ENCODE results near the gene PFKFB3.
A peak's percentile ranks its signal among the peaks of the same experiment; 100 is the strongest.

PFKFB3 gene

DNA sequence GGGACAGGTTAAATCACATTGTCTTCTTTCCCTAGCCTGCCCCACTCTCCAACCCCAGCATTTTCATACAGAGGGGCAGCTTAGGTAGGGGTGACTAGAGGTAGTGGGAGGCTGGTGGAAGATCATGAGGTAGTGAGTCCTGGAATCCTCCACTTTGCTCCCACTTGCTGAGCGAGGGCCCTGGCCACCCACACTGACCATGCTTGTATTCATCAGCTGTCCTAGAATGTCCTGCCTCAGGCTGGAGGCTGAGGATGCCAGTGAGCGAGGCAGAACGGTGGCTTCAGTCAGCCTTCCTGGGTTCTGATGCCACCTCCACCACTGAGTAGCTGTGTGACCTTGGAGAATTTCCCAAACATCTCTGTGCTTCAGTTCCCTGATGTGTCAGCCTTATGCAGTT, 34.6 kb upstream of the PFKFB3 start:
- no peak for TF ChIP-seq CREB1 (IDR thresholded peaks at IDR 0.05; ENCODE audit: low read depth)
- no peak for TF ChIP-seq YY1 (IDR thresholded peaks at IDR 0.05; ENCODE audit: low read depth)
- TF ChIP-seq EGR1 (IDR thresholded peaks at IDR 0.05), result no peak
- TF ChIP-seq EP300 (IDR thresholded peaks at IDR 0.05; ENCODE audit: borderline replicate concordance), result no peak
- TF ChIP-seq RAD21 (IDR thresholded peaks at IDR 0.05; ENCODE audit: low read depth), result no peak
- no peak for TF ChIP-seq TEAD4 (IDR thresholded peaks at IDR 0.05)
- TF ChIP-seq, protein P1, sequence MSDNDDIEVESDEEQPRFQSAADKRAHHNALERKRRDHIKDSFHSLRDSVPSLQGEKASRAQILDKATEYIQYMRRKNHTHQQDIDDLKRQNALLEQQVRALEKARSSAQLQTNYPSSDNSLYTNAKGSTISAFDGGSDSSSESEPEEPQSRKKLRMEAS (IDR thresholded peaks at IDR 0.05), result no peak
- TF ChIP-seq TCF12 (IDR thresholded peaks at IDR 0.05; ENCODE audit: low read depth), result no peak
- TF ChIP-seq, protein P2, sequence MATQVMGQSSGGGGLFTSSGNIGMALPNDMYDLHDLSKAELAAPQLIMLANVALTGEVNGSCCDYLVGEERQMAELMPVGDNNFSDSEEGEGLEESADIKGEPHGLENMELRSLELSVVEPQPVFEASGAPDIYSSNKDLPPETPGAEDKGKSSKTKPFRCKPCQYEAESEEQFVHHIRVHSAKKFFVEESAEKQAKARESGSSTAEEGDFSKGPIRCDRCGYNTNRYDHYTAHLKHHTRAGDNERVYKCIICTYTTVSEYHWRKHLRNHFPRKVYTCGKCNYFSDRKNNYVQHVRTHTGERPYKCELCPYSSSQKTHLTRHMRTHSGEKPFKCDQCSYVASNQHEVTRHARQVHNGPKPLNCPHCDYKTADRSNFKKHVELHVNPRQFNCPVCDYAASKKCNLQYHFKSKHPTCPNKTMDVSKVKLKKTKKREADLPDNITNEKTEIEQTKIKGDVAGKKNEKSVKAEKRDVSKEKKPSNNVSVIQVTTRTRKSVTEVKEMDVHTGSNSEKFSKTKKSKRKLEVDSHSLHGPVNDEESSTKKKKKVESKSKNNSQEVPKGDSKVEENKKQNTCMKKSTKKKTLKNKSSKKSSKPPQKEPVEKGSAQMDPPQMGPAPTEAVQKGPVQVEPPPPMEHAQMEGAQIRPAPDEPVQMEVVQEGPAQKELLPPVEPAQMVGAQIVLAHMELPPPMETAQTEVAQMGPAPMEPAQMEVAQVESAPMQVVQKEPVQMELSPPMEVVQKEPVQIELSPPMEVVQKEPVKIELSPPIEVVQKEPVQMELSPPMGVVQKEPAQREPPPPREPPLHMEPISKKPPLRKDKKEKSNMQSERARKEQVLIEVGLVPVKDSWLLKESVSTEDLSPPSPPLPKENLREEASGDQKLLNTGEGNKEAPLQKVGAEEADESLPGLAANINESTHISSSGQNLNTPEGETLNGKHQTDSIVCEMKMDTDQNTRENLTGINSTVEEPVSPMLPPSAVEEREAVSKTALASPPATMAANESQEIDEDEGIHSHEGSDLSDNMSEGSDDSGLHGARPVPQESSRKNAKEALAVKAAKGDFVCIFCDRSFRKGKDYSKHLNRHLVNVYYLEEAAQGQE (IDR thresholded peaks at IDR 0.05; ENCODE audit: low read depth), result no peak
- no peak for TF ChIP-seq TAF1 (IDR thresholded peaks at IDR 0.05; ENCODE audit: low read depth)
- no peak for TF ChIP-seq FOXM1 (IDR thresholded peaks at IDR 0.05; ENCODE audit: borderline replicate concordance, low read depth)
- TF ChIP-seq ZBTB7A (IDR thresholded peaks at IDR 0.05; ENCODE audit: low read depth), result no peak
- TF ChIP-seq CEBPB (IDR thresholded peaks at IDR 0.05), result no peak
- TF ChIP-seq NFIC (IDR thresholded peaks at IDR 0.05), result no peak
- TF ChIP-seq, protein P3, sequence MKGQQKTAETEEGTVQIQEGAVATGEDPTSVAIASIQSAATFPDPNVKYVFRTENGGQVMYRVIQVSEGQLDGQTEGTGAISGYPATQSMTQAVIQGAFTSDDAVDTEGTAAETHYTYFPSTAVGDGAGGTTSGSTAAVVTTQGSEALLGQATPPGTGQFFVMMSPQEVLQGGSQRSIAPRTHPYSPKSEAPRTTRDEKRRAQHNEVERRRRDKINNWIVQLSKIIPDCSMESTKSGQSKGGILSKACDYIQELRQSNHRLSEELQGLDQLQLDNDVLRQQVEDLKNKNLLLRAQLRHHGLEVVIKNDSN (IDR thresholded peaks at IDR 0.05), result no peak

DNA sequence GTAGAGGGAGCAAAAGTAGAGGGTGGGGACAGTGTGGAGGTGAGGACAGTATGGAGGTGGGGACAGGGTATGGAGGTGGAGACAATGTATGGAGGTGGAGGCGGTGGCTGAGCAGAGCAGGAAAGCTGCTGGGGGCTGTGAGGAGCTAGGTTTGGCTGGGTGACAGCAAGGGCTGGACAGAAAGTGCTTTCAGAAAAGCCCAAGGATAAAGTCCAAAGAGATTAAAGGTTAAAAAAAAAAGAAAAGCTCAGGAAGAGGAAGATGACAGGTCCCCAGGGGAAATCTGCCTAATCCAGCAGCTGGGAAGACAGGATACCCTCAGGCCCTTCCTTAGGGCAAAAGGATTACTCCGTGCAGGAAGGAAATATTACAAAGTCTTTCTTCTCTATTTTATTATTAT, 32.1 kb upstream of the PFKFB3 start:
- TF ChIP-seq TCF12 (IDR thresholded peaks at IDR 0.05; ENCODE audit: low read depth) (no peak), FOXM1 (IDR thresholded peaks at IDR 0.05; ENCODE audit: borderline replicate concordance, low read depth) (no peak), CREB1 (IDR thresholded peaks at IDR 0.05; ENCODE audit: low read depth) (no peak), CEBPB (IDR thresholded peaks at IDR 0.05) (no peak), EP300 (IDR thresholded peaks at IDR 0.05; ENCODE audit: borderline replicate concordance) (no peak), ZBTB7A (IDR thresholded peaks at IDR 0.05; ENCODE audit: low read depth) (no peak)
- TF ChIP-seq, protein P3 (IDR thresholded peaks at IDR 0.05), result no peak

DNA sequence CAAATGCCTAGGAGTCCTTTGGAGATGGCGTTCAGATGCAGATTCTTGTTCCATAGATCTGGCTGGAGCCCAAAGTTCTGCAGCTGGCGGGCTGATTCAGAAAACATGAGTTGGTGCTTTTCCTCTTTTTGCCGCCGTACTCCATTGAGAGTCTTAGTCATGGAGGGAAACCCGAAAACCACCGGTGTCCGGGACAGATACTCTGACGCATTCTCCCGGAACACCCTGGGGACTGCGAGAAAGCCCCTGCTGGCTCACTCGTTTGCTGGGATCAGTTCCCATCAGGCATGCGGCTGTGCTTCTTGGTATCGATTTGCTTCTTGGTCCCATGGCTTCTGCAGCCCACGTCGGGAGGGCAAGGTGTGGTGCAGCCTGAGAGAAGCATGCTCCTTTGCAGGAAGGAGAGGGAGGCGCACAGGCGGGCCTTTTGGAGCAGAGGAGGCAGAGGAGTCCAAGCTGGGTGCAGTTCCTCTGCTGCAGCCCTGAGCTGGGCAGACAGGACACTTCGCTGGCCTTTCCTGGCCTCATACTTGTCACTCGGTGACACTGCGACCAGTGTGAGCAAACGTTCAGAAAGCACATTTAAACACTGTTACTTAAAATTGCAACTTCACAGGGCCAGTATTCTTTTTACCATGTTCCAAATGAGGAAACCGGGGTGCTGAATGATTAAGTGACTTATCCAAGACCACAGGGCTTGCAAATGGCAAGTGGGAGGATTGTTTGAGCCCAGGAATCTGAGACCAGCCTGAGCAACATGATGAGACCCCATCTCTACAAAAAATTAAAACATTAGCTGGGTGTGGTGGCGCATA, 30.6 kb upstream of the PFKFB3 start:
- TF ChIP-seq ZBTB7A (IDR thresholded peaks at IDR 0.05; ENCODE audit: low read depth), result no peak
- TF ChIP-seq FOXM1 (IDR thresholded peaks at IDR 0.05; ENCODE audit: borderline replicate concordance, low read depth), result no peak
- TF ChIP-seq RAD21 (IDR thresholded peaks at IDR 0.05; ENCODE audit: low read depth), result no peak
- no peak for TF ChIP-seq EGR1 (IDR thresholded peaks at IDR 0.05)
- TF ChIP-seq, protein P3 (IDR thresholded peaks at IDR 0.05), result no peak
- no peak for TF ChIP-seq YY1 (IDR thresholded peaks at IDR 0.05; ENCODE audit: low read depth)
- TF ChIP-seq, protein P2 (IDR thresholded peaks at IDR 0.05; ENCODE audit: low read depth), result no peak
- no peak for TF ChIP-seq NFIC (IDR thresholded peaks at IDR 0.05)
- TF ChIP-seq, protein P1 (IDR thresholded peaks at IDR 0.05), result no peak
- no peak for TF ChIP-seq TEAD4 (IDR thresholded peaks at IDR 0.05)
- no peak for TF ChIP-seq TCF12 (IDR thresholded peaks at IDR 0.05; ENCODE audit: low read depth)
- no peak for TF ChIP-seq EP300 (IDR thresholded peaks at IDR 0.05; ENCODE audit: borderline replicate concordance)
- TF ChIP-seq TAF1 (IDR thresholded peaks at IDR 0.05; ENCODE audit: low read depth), result no peak
- TF ChIP-seq CEBPB (IDR thresholded peaks at IDR 0.05), result no peak
- no peak for TF ChIP-seq CREB1 (IDR thresholded peaks at IDR 0.05; ENCODE audit: low read depth)

DNA sequence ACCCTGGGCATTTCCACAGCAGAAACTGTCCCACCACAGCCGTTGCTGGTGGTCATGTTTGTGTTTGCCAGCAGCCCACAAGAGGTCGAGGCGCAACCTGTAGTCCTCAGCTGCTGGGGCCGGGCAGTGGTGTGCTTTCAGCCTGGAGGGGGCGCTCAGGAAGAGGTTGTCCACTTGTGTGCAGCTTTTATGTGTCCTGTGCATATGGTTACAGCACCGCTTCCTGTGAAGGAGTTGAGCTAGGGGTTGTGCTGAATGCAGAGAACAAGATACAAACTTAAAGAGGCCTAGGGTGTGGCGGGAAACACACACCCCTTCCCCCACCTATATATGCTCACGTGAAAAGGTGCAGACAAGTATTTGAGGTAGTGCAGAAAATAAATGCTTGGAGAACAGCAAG, 29.5 kb upstream of the PFKFB3 start:
- TF ChIP-seq NFIC (IDR thresholded peaks at IDR 0.05), result no peak
- TF ChIP-seq FOXM1 (IDR thresholded peaks at IDR 0.05; ENCODE audit: borderline replicate concordance, low read depth), result no peak
- no peak for TF ChIP-seq CREB1 (IDR thresholded peaks at IDR 0.05; ENCODE audit: low read depth)
- TF ChIP-seq, protein P2 (IDR thresholded peaks at IDR 0.05; ENCODE audit: low read depth), result no peak
- no peak for TF ChIP-seq ZBTB7A (IDR thresholded peaks at IDR 0.05; ENCODE audit: low read depth)
- TF ChIP-seq TCF12 (IDR thresholded peaks at IDR 0.05; ENCODE audit: low read depth), result no peak
- TF ChIP-seq RAD21 (IDR thresholded peaks at IDR 0.05; ENCODE audit: low read depth), result 0 out of 2 replicates have a peak, but pooled peaks have one; percentile 2
